Pancreas (tissue), 10 donors: ENCODE data around the gene CRADD. TPM values are rescaled to one million over a fixed set of nuclear protein-coding genes. Genes with fewer than 3 reads are reported as not detected.

Experiments
- ATAC-seq, 4 donors: fragments of 200-7000 bp; cut with Tn5 transposase; one replicate each; pipeline versions ENCODE4 v1.8.0 to v1.9.1; 2020; ENCODE audit warnings: mild to moderate bottlenecking in 4 of 4, moderate library complexity in 4 of 4
- DNase-seq, 6 donors: peaks; one replicate each; pipeline ENCODE4 v3.0.0-alpha.2; 2020
- FAIRE-seq: peaks from 2 replicates; lab custom pipeline; 2012; peaks lifted over from hg19 to GRCh38; lab: Jason Lieb, UNC
- H3K27ac ChIP-seq, 4 donors: fragments of 200-600 bp; sonication (generic); 1 replicate in 3 of 4; 2 replicates in 1 of 4; pipeline versions ENCODE4 v1.5.0 to v1.8.0; 2020
- H3K27me3 ChIP-seq, 4 donors: fragments of 200-600 bp; one replicate each; pipeline ENCODE4 v1.8.0; 2021
- H3K36me3 ChIP-seq, 3 donors: fragments of 200-600 bp; sonication (generic) in 1 of 3; one replicate each; pipeline versions ENCODE4 v1.5.0 to v1.8.0; 2020 to 2021
- H3K4me1 ChIP-seq, 3 donors: fragments of 200-600 bp; one replicate each; pipeline ENCODE4 v1.8.0; 2021
- H3K4me3 ChIP-seq, 4 donors: fragments of 200-600 bp; sonication (generic) in 2 of 4; one replicate each; pipeline versions ENCODE4 v1.5.0 to v1.8.0; 2020 to 2021
- H3K9me3 ChIP-seq, 4 donors: fragments of 200-600 bp; one replicate each; pipeline ENCODE4 v1.8.0; 2021
- WGBS, 2 donors: extraction: QIAGEN DNeasy Blood & Tissue Kit; methylation state at CpG; one replicate each; pipeline ENCODE4 v1.1.7; 2013; 5-methylcytosine and 5-hydroxymethylcytosine counted together
- intact Hi-C, 3 donors: fragments of 100-400 bp; cut with DNase I; formaldehyde crosslinking; loops; one replicate each; pipeline versions ENCODE4 v1.11.1 to v1.14.2; 2022
- polyA plus RNA-seq, 2 donors: library from polyadenylated mRNA; stranded (reverse); fragments of 200-250 nt; gene quantifications; one replicate each; pipeline ENCODE4 v1.2.3, GENCODE V29; 2013
- total RNA-seq, 6 donors: library from RNA; stranded (reverse); fragmentation: NEBNext Ultra II Directional in 4 of 6; extraction: Animal tissue kit (Norgen Biotek cat#: 25700) in 4 of 6; gene quantifications; one replicate each; pipeline versions ENCODE4 v1.2.1 to v1.2.4, GENCODE V29; 2021 to 2023
- TF ChIP-seq, protein P1 (sequence below), 4 donors: fragments of 200-600 bp; sonication (generic) in 3 of 4; IDR thresholded peaks; one replicate each; pipeline versions ENCODE4 v1.5.0 to v1.8.0; 2021; ENCODE audit warnings: antibody characterized with exemption in 4 of 4
- donor health status: healthy with polysubstance abuse.
- donor health status: DM: no; HTN: no; CAD: no; lungs with moderate emphysema.
- donor health status: DM: no; HTN: no; CAD: no.
- donor health status: control.
- donor health status: control.
- donor health status: Bipolar disorder and iron deficiency.
- donor health status: DM: yes; HTN: yes; CAD: no.
- donor health status: DM: no; HTN: no; CAD: no.
- donor health status: DM: no; HTN: no; CAD: no.
- donor health status: DM: yes; HTN: yes; CAD: no.

Gene CRADD
- total and polyA plus RNA-seq, 8 donors = 5.3 to 12.3 (median 9.2) TPM

GRCh38 chr12:93674386-93674785 is 2.8 kb upstream of the CRADD start:
- ATAC-seq (no peak), DNase-seq (no peak), FAIRE-seq (no peak)
- intact Hi-C loops = no loop called here
- 84 to 88% methylated on average over 6 of the region's 6 CpGs for WGBS, 2 donors
- peaks cover 0 to 12% (median 0%) of the 10 kb centered on the region in 3 donors for H3K4me1 ChIP-seq
- H3K36me3 ChIP-seq = no peaks in the 10 kb centered on the region
- H3K4me3 ChIP-seq = no peak overlapping the region
- no peaks in the 10 kb centered on the region for H3K9me3 ChIP-seq
- H3K27ac ChIP-seq = no peak overlapping the region
- TF ChIP-seq, protein P1, sequence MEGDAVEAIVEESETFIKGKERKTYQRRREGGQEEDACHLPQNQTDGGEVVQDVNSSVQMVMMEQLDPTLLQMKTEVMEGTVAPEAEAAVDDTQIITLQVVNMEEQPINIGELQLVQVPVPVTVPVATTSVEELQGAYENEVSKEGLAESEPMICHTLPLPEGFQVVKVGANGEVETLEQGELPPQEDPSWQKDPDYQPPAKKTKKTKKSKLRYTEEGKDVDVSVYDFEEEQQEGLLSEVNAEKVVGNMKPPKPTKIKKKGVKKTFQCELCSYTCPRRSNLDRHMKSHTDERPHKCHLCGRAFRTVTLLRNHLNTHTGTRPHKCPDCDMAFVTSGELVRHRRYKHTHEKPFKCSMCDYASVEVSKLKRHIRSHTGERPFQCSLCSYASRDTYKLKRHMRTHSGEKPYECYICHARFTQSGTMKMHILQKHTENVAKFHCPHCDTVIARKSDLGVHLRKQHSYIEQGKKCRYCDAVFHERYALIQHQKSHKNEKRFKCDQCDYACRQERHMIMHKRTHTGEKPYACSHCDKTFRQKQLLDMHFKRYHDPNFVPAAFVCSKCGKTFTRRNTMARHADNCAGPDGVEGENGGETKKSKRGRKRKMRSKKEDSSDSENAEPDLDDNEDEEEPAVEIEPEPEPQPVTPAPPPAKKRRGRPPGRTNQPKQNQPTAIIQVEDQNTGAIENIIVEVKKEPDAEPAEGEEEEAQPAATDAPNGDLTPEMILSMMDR (IDR thresholded peaks at IDR 0.05) = no peak
- no peaks in the 10 kb centered on the region for H3K27me3 ChIP-seq

GRCh38 chr12:93676408-93677194 is 574 bp upstream of the CRADD start:
- Histone ChIP-seq H3K27ac (peak overlapping the region; percentile 91 to 99 (median 98)), H3K36me3 (no peaks in the 10 kb centered on the region), H3K4me1 (peaks cover 0 to 17% (median 7%) of the 10 kb centered on the region in 3 donors), H3K4me3 (peak overlapping the region; percentile 42 to 77 (median 51)), H3K27me3 (no peaks in the 10 kb centered on the region), H3K9me3 (no peaks in the 10 kb centered on the region)
- ATAC-seq (peak; percentile 20 to 34 (median 32)), DNase-seq (no peak), FAIRE-seq (no peak)
- intact Hi-C loops = no loop called here
- 42 to 43% methylated on average over 12 of the region's 12 CpGs for WGBS, 2 donors
- TF ChIP-seq, protein P1 (IDR thresholded peaks at IDR 0.05) = no peak

GRCh38 chr12:93678779-93679178 is 1.6 kb downstream of the CRADD start:
- no peaks in the 10 kb centered on the region for H3K36me3 ChIP-seq
- H3K9me3 ChIP-seq = no peaks in the 10 kb centered on the region
- TF ChIP-seq, protein P1 (IDR thresholded peaks at IDR 0.05) = no peak
- H3K4me3 ChIP-seq = no peak overlapping the region
- FAIRE-seq = no peak
- H3K27ac ChIP-seq = peak overlapping the region in 3 of 4 donors; percentile 98 to 99 (median 98)
- H3K27me3 ChIP-seq = no peaks in the 10 kb centered on the region
- H3K4me1 ChIP-seq = peaks cover 0 to 17% (median 7%) of the 10 kb centered on the region in 3 donors
- ATAC-seq = no peak
- DNase-seq = no peak
- intact Hi-C loops = no loop called here
- 93 to 97% methylated on average over 5 of the region's 5 CpGs for WGBS, 2 donors

DNA sequence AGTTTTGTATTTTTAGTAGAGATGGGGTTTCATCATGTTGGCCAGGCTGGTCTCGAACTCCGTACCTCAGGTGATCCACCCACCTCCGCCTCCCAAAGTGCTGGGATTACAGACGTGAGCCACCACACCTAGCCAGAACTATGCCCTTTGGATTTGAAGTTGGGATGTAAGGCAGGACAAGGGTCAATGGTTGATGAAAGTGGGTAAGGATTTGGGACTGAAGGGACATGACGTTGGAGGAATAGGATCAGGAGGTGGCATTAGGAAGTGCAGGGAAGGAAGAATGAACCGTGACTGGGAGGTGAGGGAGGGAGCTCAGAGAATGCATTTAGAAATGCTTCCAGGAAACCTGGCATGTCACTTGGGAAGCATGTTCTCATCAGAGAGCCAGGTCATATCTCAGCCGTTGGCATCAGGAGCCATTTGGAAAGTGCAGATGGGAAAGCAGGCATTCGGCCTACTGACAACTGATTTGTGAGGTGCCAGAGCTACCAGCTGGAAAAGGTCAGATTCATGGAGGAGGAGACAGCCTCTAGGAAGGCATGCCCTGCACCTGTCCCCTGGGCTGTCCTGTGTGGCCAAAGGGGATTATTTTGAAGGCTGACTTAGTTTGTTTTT is 2.2 kb downstream of the CRADD start:
- DNase-seq (peak in 1 of 6 donors; percentile 7), FAIRE-seq (no peak), ATAC-seq (no peak)
- intact Hi-C loops = no loop called here
- 73 to 74% methylated on average over 8 of the region's 8 CpGs for WGBS, 2 donors
- no peaks in the 10 kb centered on the region for H3K9me3 ChIP-seq
- H3K27ac ChIP-seq = no peak overlapping the region
- H3K4me1 ChIP-seq = peaks cover 0 to 17% (median 7%) of the 10 kb centered on the region in 3 donors
- no peaks in the 10 kb centered on the region for H3K36me3 ChIP-seq
- no peaks in the 10 kb centered on the region for H3K27me3 ChIP-seq
- no peak overlapping the region for H3K4me3 ChIP-seq
- TF ChIP-seq, protein P1 (IDR thresholded peaks at IDR 0.05) = no peak
